Measurements from ENCODE around the gene SAMD5.

DNA sequence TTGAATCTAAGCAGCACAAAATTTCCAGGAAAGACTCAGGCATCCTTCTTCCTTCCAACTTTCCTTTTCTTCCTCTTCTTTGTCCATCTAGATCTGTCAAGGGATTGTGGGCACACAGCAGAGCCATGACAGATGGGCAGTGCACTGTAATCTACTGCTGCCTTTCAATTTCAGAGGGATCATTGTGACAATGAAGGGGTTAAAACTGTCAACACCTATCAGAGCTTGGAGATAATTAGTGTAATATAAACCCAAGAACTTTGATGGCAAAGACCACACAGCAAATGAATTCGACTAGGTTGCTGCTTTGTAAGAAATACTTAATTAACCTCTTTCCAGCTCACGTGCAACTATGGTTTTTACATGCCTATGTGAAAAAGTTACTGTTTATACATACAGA, 55.0 kb downstream of the SAMD5 start:
- TF ChIP-seq, protein P1, sequence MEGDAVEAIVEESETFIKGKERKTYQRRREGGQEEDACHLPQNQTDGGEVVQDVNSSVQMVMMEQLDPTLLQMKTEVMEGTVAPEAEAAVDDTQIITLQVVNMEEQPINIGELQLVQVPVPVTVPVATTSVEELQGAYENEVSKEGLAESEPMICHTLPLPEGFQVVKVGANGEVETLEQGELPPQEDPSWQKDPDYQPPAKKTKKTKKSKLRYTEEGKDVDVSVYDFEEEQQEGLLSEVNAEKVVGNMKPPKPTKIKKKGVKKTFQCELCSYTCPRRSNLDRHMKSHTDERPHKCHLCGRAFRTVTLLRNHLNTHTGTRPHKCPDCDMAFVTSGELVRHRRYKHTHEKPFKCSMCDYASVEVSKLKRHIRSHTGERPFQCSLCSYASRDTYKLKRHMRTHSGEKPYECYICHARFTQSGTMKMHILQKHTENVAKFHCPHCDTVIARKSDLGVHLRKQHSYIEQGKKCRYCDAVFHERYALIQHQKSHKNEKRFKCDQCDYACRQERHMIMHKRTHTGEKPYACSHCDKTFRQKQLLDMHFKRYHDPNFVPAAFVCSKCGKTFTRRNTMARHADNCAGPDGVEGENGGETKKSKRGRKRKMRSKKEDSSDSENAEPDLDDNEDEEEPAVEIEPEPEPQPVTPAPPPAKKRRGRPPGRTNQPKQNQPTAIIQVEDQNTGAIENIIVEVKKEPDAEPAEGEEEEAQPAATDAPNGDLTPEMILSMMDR (IDR thresholded peaks at IDR 0.05): no peak
- no peak for TF ChIP-seq ZFP36 (IDR thresholded peaks at IDR 0.05; ENCODE audit: borderline replicate concordance, partially characterized antibody)
- no peak for TF ChIP-seq POLR2A (IDR thresholded peaks at IDR 0.05; ENCODE audit: low read length)
- TF ChIP-seq TP53 (CRISPR knock-in tag; IDR thresholded peaks at IDR 0.05): no peak
